ENCODE results near the gene MACROD2. TPM values are rescaled to one million over a fixed set of nuclear protein-coding genes. Genes with fewer than 3 reads are reported as not detected.

MACROD2 gene
- polyA plus RNA-seq, 1 donor from 2014 or later = 23.2 TPM

DNA sequence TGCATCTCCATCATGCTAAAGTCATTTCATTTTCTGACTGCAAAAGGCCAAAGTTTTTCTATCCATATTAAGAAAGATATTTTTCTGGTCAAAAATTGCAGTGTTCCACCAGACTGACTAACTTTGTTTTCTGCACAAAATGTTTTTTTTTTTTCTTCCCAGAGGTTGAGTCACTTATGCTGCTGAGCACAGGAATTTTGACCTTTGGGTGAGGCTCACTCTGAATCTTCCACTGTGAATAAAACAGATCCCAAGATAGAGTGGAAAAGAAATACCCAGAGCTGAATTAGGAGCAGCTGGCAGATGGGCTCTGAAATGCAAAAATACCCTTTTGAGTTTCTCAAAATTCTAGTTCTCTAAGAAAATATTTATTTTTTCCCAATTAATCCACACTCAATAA, 1581.1 kb downstream of the MACROD2 start:
- Histone ChIP-seq H3K79me2 (replicated peaks; ENCODE audit: insufficient read depth, low read length) (no peaks in the 10 kb centered on the region), H4K20me1 (ENCODE audit: insufficient read depth) (no peaks in the 10 kb centered on the region), H3K4me3 (ENCODE audit: low read length) (no peak overlapping the region), H3K9me2 (ENCODE audit: insufficient read depth, low read length) (no peaks in the 10 kb centered on the region), H3F3A (ENCODE audit: insufficient read depth, low read length, poor library complexity, severe bottlenecking) (no peaks in the 10 kb centered on the region), H3K9ac (ENCODE audit: low read length) (no peak overlapping the region), H3K4me2 (ENCODE audit: low read length) (no peak overlapping the region), H3K27ac (ENCODE audit: low read length) (no peak overlapping the region), H3K27me3 (ENCODE audit: insufficient read depth, low read depth, low read length) (no peaks in the 10 kb centered on the region), H2AFZ (ENCODE audit: low read depth, low read length) (no peak overlapping the region), H3K36me3 (ENCODE audit: insufficient read depth, low read length) (no peaks in the 10 kb centered on the region), H3K9me3 (ENCODE audit: low read length) (no peaks in the 10 kb centered on the region)
- TF ChIP-seq RAD21 (conservative IDR thresholded peaks at IDR 0.05) (no peak), TAF1 (IDR thresholded peaks at IDR 0.05; ENCODE audit: low read depth) (no peak), EP300 (conservative IDR thresholded peaks at IDR 0.05; ENCODE audit: poor library complexity, severe bottlenecking) (no peak), EZH2 (IDR thresholded peaks at IDR 0.05; ENCODE audit: borderline replicate concordance, insufficient read depth, low read length, poor library complexity, severe bottlenecking) (no peak), MXI1 (conservative IDR thresholded peaks at IDR 0.05; ENCODE audit: poor library complexity, severe bottlenecking) (no peak), POLR2AphosphoS5 (IDR thresholded peaks at IDR 0.05) (no peak), SMC3 (conservative IDR thresholded peaks at IDR 0.05; ENCODE audit: poor library complexity) (no peak)
- TF ChIP-seq, protein P1, sequence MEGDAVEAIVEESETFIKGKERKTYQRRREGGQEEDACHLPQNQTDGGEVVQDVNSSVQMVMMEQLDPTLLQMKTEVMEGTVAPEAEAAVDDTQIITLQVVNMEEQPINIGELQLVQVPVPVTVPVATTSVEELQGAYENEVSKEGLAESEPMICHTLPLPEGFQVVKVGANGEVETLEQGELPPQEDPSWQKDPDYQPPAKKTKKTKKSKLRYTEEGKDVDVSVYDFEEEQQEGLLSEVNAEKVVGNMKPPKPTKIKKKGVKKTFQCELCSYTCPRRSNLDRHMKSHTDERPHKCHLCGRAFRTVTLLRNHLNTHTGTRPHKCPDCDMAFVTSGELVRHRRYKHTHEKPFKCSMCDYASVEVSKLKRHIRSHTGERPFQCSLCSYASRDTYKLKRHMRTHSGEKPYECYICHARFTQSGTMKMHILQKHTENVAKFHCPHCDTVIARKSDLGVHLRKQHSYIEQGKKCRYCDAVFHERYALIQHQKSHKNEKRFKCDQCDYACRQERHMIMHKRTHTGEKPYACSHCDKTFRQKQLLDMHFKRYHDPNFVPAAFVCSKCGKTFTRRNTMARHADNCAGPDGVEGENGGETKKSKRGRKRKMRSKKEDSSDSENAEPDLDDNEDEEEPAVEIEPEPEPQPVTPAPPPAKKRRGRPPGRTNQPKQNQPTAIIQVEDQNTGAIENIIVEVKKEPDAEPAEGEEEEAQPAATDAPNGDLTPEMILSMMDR (IDR thresholded peaks at IDR 0.05; ENCODE audit: poor library complexity, severe bottlenecking) = no peak
- TF ChIP-seq, protein P2, sequence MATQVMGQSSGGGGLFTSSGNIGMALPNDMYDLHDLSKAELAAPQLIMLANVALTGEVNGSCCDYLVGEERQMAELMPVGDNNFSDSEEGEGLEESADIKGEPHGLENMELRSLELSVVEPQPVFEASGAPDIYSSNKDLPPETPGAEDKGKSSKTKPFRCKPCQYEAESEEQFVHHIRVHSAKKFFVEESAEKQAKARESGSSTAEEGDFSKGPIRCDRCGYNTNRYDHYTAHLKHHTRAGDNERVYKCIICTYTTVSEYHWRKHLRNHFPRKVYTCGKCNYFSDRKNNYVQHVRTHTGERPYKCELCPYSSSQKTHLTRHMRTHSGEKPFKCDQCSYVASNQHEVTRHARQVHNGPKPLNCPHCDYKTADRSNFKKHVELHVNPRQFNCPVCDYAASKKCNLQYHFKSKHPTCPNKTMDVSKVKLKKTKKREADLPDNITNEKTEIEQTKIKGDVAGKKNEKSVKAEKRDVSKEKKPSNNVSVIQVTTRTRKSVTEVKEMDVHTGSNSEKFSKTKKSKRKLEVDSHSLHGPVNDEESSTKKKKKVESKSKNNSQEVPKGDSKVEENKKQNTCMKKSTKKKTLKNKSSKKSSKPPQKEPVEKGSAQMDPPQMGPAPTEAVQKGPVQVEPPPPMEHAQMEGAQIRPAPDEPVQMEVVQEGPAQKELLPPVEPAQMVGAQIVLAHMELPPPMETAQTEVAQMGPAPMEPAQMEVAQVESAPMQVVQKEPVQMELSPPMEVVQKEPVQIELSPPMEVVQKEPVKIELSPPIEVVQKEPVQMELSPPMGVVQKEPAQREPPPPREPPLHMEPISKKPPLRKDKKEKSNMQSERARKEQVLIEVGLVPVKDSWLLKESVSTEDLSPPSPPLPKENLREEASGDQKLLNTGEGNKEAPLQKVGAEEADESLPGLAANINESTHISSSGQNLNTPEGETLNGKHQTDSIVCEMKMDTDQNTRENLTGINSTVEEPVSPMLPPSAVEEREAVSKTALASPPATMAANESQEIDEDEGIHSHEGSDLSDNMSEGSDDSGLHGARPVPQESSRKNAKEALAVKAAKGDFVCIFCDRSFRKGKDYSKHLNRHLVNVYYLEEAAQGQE (IDR thresholded peaks at IDR 0.05; ENCODE audit: borderline replicate concordance) = no peak

DNA sequence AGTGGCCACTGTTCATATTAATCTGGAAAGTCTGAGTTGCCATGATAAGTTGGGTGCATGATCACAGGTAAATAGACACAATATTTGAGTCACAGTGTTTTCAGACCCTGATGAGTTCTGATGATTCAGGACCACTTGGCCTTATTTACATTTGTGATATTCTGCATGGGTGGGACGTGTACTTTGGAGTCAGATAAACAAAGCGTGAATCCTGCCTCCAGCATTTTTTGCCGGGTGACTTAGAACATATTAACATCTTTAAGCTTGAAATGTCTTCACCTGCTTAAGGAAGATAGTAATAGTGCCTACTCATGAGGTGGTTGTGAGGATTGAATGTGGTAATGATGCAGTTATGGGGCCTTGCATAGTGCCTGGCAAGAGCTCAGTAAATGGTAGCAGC, 1582.8 kb downstream of the MACROD2 start:
- H3K4me2 ChIP-seq (ENCODE audit: low read length) = no peak overlapping the region
- no peak overlapping the region for H3K4me3 ChIP-seq (ENCODE audit: low read length)
- TF ChIP-seq RAD21 (conservative IDR thresholded peaks at IDR 0.05) (no peak), MXI1 (conservative IDR thresholded peaks at IDR 0.05; ENCODE audit: poor library complexity, severe bottlenecking) (no peak), POLR2AphosphoS5 (IDR thresholded peaks at IDR 0.05) (no peak), SMC3 (conservative IDR thresholded peaks at IDR 0.05; ENCODE audit: poor library complexity) (no peak), EP300 (conservative IDR thresholded peaks at IDR 0.05; ENCODE audit: poor library complexity, severe bottlenecking) (no peak)
- TF ChIP-seq, protein P2 (IDR thresholded peaks at IDR 0.05; ENCODE audit: borderline replicate concordance) = no peak
- H3K36me3 ChIP-seq (ENCODE audit: insufficient read depth, low read length) = no peaks in the 10 kb centered on the region
- no peak overlapping the region for H3K9ac ChIP-seq (ENCODE audit: low read length)
- no peak overlapping the region for H2AFZ ChIP-seq (ENCODE audit: low read depth, low read length)
- no peaks in the 10 kb centered on the region for H4K20me1 ChIP-seq (ENCODE audit: insufficient read depth)
- H3K79me2 ChIP-seq (replicated peaks; ENCODE audit: insufficient read depth, low read length) = no peaks in the 10 kb centered on the region
- H3K9me2 ChIP-seq (ENCODE audit: insufficient read depth, low read length) = no peaks in the 10 kb centered on the region
- no peaks in the 10 kb centered on the region for H3K9me3 ChIP-seq (ENCODE audit: low read length)
- no peaks in the 10 kb centered on the region for H3F3A ChIP-seq (ENCODE audit: insufficient read depth, low read length, poor library complexity, severe bottlenecking)
- H3K27ac ChIP-seq (ENCODE audit: low read length) = no peak overlapping the region
- H3K27me3 ChIP-seq (ENCODE audit: insufficient read depth, low read depth, low read length) = no peaks in the 10 kb centered on the region
